GM23248 (cell line): ENCODE results near the gene GNAL. TPM values are rescaled to one million over a fixed set of nuclear protein-coding genes. Genes with fewer than 3 reads are reported as not detected.
A peak's percentile ranks its signal among the peaks of the same experiment; 100 is the strongest.

Source experiments
- DNase-seq: peaks from one replicate; pipeline ENCODE4 v3.0.0-alpha.2; 2015
- H2AFZ ChIP-seq: fragments of 200-600 bp; sonication (generic); 2 replicates; pipeline ENCODE4 v1.6.1; 2016; ENCODE audit warnings: antibody characterized with exemption
- H3F3A ChIP-seq: fragments of 200-600 bp; sonication (generic); 2 replicates; pipeline ENCODE4 v1.6.1; 2016; ENCODE audit warnings: mild to moderate bottlenecking, antibody characterized with exemption, mixed run types; ENCODE audit not compliant: insufficient read depth
- H3K27ac ChIP-seq: fragments of 200-600 bp; sonication (generic); 2 replicates; pipeline ENCODE4 v1.5.1; 2016; ENCODE audit warnings: mild to moderate bottlenecking
- H3K27me3 ChIP-seq: fragments of 200-600 bp; sonication (generic); replicated peaks from 2 replicates; pipeline ENCODE4 v1.6.1; 2016; ENCODE audit warnings: mild to moderate bottlenecking; ENCODE audit not compliant: insufficient read depth
- H3K36me3 ChIP-seq: fragments of 200-600 bp; sonication (generic); 2 replicates; pipeline ENCODE4 v1.6.1; 2016; ENCODE audit warnings: low read depth, mild to moderate bottlenecking
- H3K4me1 ChIP-seq: fragments of 200-600 bp; sonication (generic); 2 replicates; pipeline ENCODE4 v1.6.1; 2016; ENCODE audit warnings: mild to moderate bottlenecking; ENCODE audit not compliant: insufficient read depth
- H3K4me2 ChIP-seq: fragments of 200-600 bp; sonication (generic); one replicate; pipeline ENCODE4 v1.6.1; 2016; ENCODE audit warnings: mild to moderate bottlenecking; ENCODE audit not compliant: unreplicated experiment
- H3K4me3 ChIP-seq: fragments of 200-600 bp; sonication (generic); 2 replicates; pipeline ENCODE4 v1.5.1; 2016; ENCODE audit warnings: mild to moderate bottlenecking
- H3K79me2 ChIP-seq: fragments of 200-600 bp; sonication (generic); 2 replicates; pipeline ENCODE4 v1.6.1; 2016; ENCODE audit warnings: mild to moderate bottlenecking; ENCODE audit not compliant: insufficient read depth
- H3K9ac ChIP-seq: fragments of 200-600 bp; sonication (generic); 2 replicates; pipeline ENCODE4 v1.6.1; 2016; ENCODE audit warnings: mild to moderate bottlenecking
- H3K9me2 ChIP-seq: fragments of 200-600 bp; sonication (generic); 2 replicates; pipeline ENCODE4 v1.6.1; 2016; ENCODE audit warnings: mixed run types, mild to moderate bottlenecking, moderate library complexity; ENCODE audit not compliant: insufficient read depth
- H3K9me3 ChIP-seq: fragments of 200-600 bp; sonication (generic); one replicate; pipeline ENCODE4 v1.6.1; 2017; ENCODE audit warnings: low read depth
- H4K20me1 ChIP-seq: fragments of 200-600 bp; sonication (generic); 2 replicates; pipeline ENCODE4 v1.6.0; 2016; ENCODE audit not compliant: insufficient read depth
- EZH2 ChIP-seq: fragments of 200-600 bp; sonication (generic); IDR thresholded peaks from 2 replicates; pipeline ENCODE4 v1.6.1; 2018; ENCODE audit warnings: antibody characterized with exemption, mild to moderate bottlenecking; ENCODE audit not compliant: insufficient read depth, poor library complexity, severe bottlenecking
- EZH2phosphoT487 ChIP-seq: fragments of 200-600 bp; sonication (generic); IDR thresholded peaks from 2 replicates; pipeline ENCODE4 v1.6.1; 2018; ENCODE audit warnings: antibody characterized with exemption, moderate library complexity, mild to moderate bottlenecking, low read depth; ENCODE audit not compliant: insufficient read depth
- WGBS, 2 experiments: methylation state at CpG; one replicate each; pipeline ENCODE4 v1.1.6; 2015 to 2017; ENCODE audit warnings: low lambda C conversion rate in 2 of 2, low coverage in 1 of 2; ENCODE audit errors: missing lambda C conversion rate in 2 of 2; 5-methylcytosine and 5-hydroxymethylcytosine counted together
- in situ Hi-C: fragments of 300-500 bp; cut with MboI; formaldehyde crosslinking; loops from 2 replicates; pipeline ENCODE4 v1.15.0; 2020
- polyA plus RNA-seq: library from polyadenylated mRNA; unstranded; fragments of >200 nt; fragmentation: Nextera tagmentation; extraction: Ambion mirVana; gene quantifications from 2 replicates; pipeline ENCODE4 v1.2.1, GENCODE V29; 2016
- total RNA-seq: library from RNA; depleted of rRNA; stranded (reverse); fragments of >200 nt; shearing (Covaris generic); gene quantifications from 2 replicates; pipeline ENCODE4 v1.2.3, GENCODE V29; 2014

Gene GNAL
- total and polyA plus RNA-seq, 2 experiments from 2014 or later: 0.19 to 3.0 TPM

- no peak for DNase-seq
- H3K27ac ChIP-seq: no peak overlapping the region
- WGBS, 2 experiments: 89 to 98% methylated on average over 3 of the region's 3 CpGs
Measured at GRCh38 chr18:11899063-11899462, 210.0 kb downstream of the GNAL start.

GRCh38 chr18:11901826-11902438 is 212.9 kb downstream of the GNAL start:
- DNase-seq: no peak
- H3K9me3 ChIP-seq: no peaks in the 10 kb centered on the region
- no peak overlapping the region for H3K27ac ChIP-seq
- no peak overlapping the region for H3K4me2 ChIP-seq
- H4K20me1 ChIP-seq: no peaks in the 10 kb centered on the region
- H3K4me3 ChIP-seq: no peak overlapping the region
- 88 to 89% methylated on average over 5 of the region's 5 CpGs for WGBS, 2 experiments
- no peaks in the 10 kb centered on the region for H3K9me2 ChIP-seq
- H3K4me1 ChIP-seq: peaks cover under 1% of the 10 kb centered on the region; the same call in 1 of the 2 replicates
- no peaks in the 10 kb centered on the region for H3K27me3 ChIP-seq
- no peak overlapping the region for H3K9ac ChIP-seq
- no peak overlapping the region for H2AFZ ChIP-seq
- TF ChIP-seq EZH2phosphoT487: no peak
- no peak for TF ChIP-seq EZH2
- no peaks in the 10 kb centered on the region for H3F3A ChIP-seq
- H3K79me2 ChIP-seq: peaks cover 2% of the 10 kb centered on the region; the same call in 1 of the 2 replicates
- peaks cover 3% of the 10 kb centered on the region; the same call in 1 of the 2 replicates for H3K36me3 ChIP-seq
- in situ Hi-C loops: no loop called here

More at GRCh38 chr18:11899063-11899462, 210.0 kb downstream of the GNAL start:
- Histone ChIP-seq H3K4me1 (peaks cover 4% of the 10 kb centered on the region), H3K9me3 (no peaks in the 10 kb centered on the region), H3F3A (no peaks in the 10 kb centered on the region), H3K9ac (no peak overlapping the region), H4K20me1 (no peaks in the 10 kb centered on the region), H3K36me3 (0 out of 2 replicates have a peak, but pooled peaks cover 3% of the 10 kb centered on the region), H2AFZ (no peak overlapping the region), H3K4me3 (no peak overlapping the region), H3K27me3 (no peaks in the 10 kb centered on the region), H3K79me2 (no peaks in the 10 kb centered on the region), H3K9me2 (no peaks in the 10 kb centered on the region), H3K4me2 (no peak overlapping the region)
- in situ Hi-C loops: no loop called here
- no peak for TF ChIP-seq EZH2
- TF ChIP-seq EZH2phosphoT487: no peak

- in situ Hi-C loops: no loop called here
- TF ChIP-seq EZH2phosphoT487 (no peak), EZH2 (no peak)
- Histone ChIP-seq H3K79me2 (peaks cover 10% of the 10 kb centered on the region; the same call in 1 of the 2 replicates), H3K4me1 (peaks cover 8% of the 10 kb centered on the region; the same call in 1 of the 2 replicates), H3F3A (no peaks in the 10 kb centered on the region), H3K9me2 (no peaks in the 10 kb centered on the region), H2AFZ (no peak overlapping the region), H3K4me2 (no peak overlapping the region), H3K4me3 (no peak overlapping the region), H4K20me1 (no peaks in the 10 kb centered on the region), H3K9me3 (no peaks in the 10 kb centered on the region), H3K36me3 (no peaks in the 10 kb centered on the region; the same call in 1 of the 2 replicates), H3K27ac (no peak overlapping the region), H3K27me3 (no peaks in the 10 kb centered on the region), H3K9ac (no peak overlapping the region)
- peak; percentile 39 for DNase-seq
- WGBS, 2 experiments: 53 to 57% methylated on average over 7 of the region's 7 CpGs
Measured at GRCh38 chr18:11902522-11903292, 213.6 kb downstream of the GNAL start.

GRCh38 chr18:11905613-11906012 is 216.5 kb downstream of the GNAL start:
- no peak for DNase-seq
- Histone ChIP-seq H3K4me1 (peaks cover 17% of the 10 kb centered on the region), H3K4me2 (no peak overlapping the region), H3K27me3 (no peaks in the 10 kb centered on the region), H3K27ac (no peak overlapping the region), H3K4me3 (no peak overlapping the region), H2AFZ (no peak overlapping the region), H4K20me1 (no peaks in the 10 kb centered on the region), H3K9me3 (no peaks in the 10 kb centered on the region), H3K36me3 (no peaks in the 10 kb centered on the region; the same call in 1 of the 2 replicates), H3K9ac (no peak overlapping the region), H3K9me2 (no peaks in the 10 kb centered on the region), H3F3A (peaks cover 10% of the 10 kb centered on the region; the same call in 1 of the 2 replicates), H3K79me2 (peaks cover 13% of the 10 kb centered on the region; the same call in 1 of the 2 replicates)
- WGBS, 2 experiments: 78 to 91% methylated on average over 4 of the region's 4 CpGs
- TF ChIP-seq EZH2phosphoT487 (no peak), EZH2 (no peak)
- in situ Hi-C loops: no loop called here
